ENCODE measurements around the gene ZNF98.

ZNF98 gene

GRCh38 chr19:22422211-22422610 is at the start of gene ZNF98:
TSS of gene ZNF98 (minus strand) at chr19:22422346. CDS start at chr19:22422224, 122 bp downstream.
- no peaks in the 10 kb centered on the region for H3K4me1 ChIP-seq (ENCODE audit: control insufficient read depth, insufficient read depth, low read length)
- no peaks in the 10 kb centered on the region for H3K36me3 ChIP-seq (ENCODE audit: control insufficient read depth, insufficient read depth, low read length)
- H3K27me3 ChIP-seq (ENCODE audit: control insufficient read depth, insufficient read depth, low read length) = no peaks in the 10 kb centered on the region
- DNase-seq (ENCODE audit: low read depth, low spot score) = no peak
- H3K4me3 ChIP-seq (ENCODE audit: low read length) = no peak within 1 kb of the TSS
- no CpG with 5 or more reads among the region's 16 CpGs for WGBS (ENCODE audit: insufficient coverage, insufficient read length)
- H3K9me3 ChIP-seq (ENCODE audit: control insufficient read depth, insufficient read depth, low read length) = peaks cover 5% of the 10 kb centered on the region
- H3K27ac ChIP-seq (ENCODE audit: low read length) = no peak within 1 kb of the TSS

DNA sequence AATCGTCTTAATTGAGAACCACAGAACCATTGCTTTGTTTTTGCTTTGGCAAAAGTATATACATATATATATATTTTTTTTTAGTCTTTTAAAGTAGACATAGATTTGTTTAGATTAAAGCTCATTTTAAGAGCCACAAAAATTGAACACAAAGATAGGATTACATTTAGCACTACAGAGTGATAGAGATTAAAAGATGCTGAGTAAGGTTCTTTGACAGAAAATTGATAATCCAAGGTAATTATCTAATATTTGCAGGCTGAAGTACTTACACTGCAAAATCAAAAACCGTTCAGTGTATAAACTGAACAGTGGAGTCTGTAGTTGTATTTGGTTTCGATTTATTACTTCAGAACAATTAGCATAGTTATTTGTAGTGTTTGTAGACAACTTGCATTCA is 24.5 kb upstream of the ZNF98 start:
- no peaks in the 10 kb centered on the region for H3K4me1 ChIP-seq (ENCODE audit: control insufficient read depth, insufficient read depth, low read length)
- H3K36me3 ChIP-seq (ENCODE audit: control insufficient read depth, insufficient read depth, low read length) = no peaks in the 10 kb centered on the region
- H3K27me3 ChIP-seq (ENCODE audit: control insufficient read depth, insufficient read depth, low read length) = no peaks in the 10 kb centered on the region
- H3K9me3 ChIP-seq (ENCODE audit: control insufficient read depth, insufficient read depth, low read length) = no peaks in the 10 kb centered on the region; the same call in 1 of the 2 replicates
- no CpG with 5 or more reads among the region's 3 CpGs for WGBS (ENCODE audit: insufficient coverage, insufficient read length)
- H3K4me3 ChIP-seq (ENCODE audit: low read length) = no peak overlapping the region
- DNase-seq (ENCODE audit: low read depth, low spot score) = no peak
- no peak overlapping the region for H3K27ac ChIP-seq (ENCODE audit: low read length)

DNA sequence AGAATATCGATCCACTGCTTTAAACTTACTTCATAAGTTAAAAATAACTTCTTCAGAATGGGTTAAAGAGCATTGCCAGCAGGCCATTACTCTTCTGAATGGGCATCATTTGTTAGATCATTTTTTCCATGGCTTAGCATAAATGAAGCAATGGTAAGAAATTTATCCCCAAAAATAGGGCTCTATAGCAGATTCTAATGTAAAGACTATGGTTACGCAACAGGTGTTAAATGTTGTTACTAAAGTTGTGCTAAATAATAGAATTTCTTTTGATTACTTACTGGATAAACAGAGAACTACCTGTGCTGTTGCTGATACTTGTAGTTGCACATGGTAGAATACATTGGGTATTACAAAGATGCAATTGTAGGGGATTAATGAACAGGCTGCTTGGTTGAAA is 15.9 kb upstream of the ZNF98 start:
- no peak for DNase-seq (ENCODE audit: low read depth, low spot score)
- Histone ChIP-seq H3K27me3 (ENCODE audit: control insufficient read depth, insufficient read depth, low read length) (no peaks in the 10 kb centered on the region), H3K27ac (ENCODE audit: low read length) (no peak overlapping the region), H3K4me1 (ENCODE audit: control insufficient read depth, insufficient read depth, low read length) (no peaks in the 10 kb centered on the region), H3K36me3 (ENCODE audit: control insufficient read depth, insufficient read depth, low read length) (no peaks in the 10 kb centered on the region), H3K4me3 (ENCODE audit: low read length) (no peak overlapping the region), H3K9me3 (ENCODE audit: control insufficient read depth, insufficient read depth, low read length) (no peaks in the 10 kb centered on the region; the same call in 1 of the 2 replicates)
- WGBS (ENCODE audit: insufficient coverage, insufficient read length) = no CpG with 5 or more reads among the region's 2 CpGs

GRCh38 chr19:22427960-22428913 is 6.1 kb upstream of the ZNF98 start:
- no peaks in the 10 kb centered on the region for H3K4me1 ChIP-seq (ENCODE audit: control insufficient read depth, insufficient read depth, low read length)
- peaks cover 9% of the 10 kb centered on the region for H3K9me3 ChIP-seq (ENCODE audit: control insufficient read depth, insufficient read depth, low read length)

DNA sequence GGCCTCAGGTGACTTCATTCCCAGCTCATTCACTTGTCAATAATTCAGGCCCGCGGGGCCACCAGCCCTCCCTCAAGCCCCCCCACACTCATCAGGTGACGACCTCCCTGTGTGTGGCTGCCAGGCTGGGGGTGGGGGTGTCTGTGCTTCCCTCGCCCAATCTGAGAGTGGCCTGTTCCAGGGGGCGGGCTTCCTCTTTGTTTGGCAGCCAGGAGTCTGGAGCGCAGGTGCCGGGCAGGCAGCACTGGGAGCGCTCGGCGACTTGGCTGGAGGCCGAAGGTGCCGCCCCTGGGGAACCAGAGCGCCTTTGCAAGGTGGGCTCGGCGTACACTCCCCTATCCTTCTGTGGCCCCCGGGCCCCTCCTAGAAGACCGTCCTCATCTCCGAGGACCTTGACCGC is 5.4 kb upstream of the ZNF98 start:
- Histone ChIP-seq H3K27ac (ENCODE audit: low read length) (no peak overlapping the region), H3K4me3 (ENCODE audit: low read length) (no peak overlapping the region), H3K27me3 (ENCODE audit: control insufficient read depth, insufficient read depth, low read length) (no peaks in the 10 kb centered on the region), H3K36me3 (ENCODE audit: control insufficient read depth, insufficient read depth, low read length) (no peaks in the 10 kb centered on the region), H3K4me1 (ENCODE audit: control insufficient read depth, insufficient read depth, low read length) (no peaks in the 10 kb centered on the region), H3K9me3 (ENCODE audit: control insufficient read depth, insufficient read depth, low read length) (peaks cover 9% of the 10 kb centered on the region)
- no peak for DNase-seq (ENCODE audit: low read depth, low spot score)
- WGBS (ENCODE audit: insufficient coverage, insufficient read length) = no CpG with 5 or more reads among the region's 19 CpGs

More at GRCh38 chr19:22427960-22428913, 6.1 kb upstream of the ZNF98 start:
- Histone ChIP-seq H3K4me3 (ENCODE audit: low read length) (no peak overlapping the region), H3K27ac (ENCODE audit: low read length) (no peak overlapping the region), H3K36me3 (ENCODE audit: control insufficient read depth, insufficient read depth, low read length) (no peaks in the 10 kb centered on the region), H3K27me3 (ENCODE audit: control insufficient read depth, insufficient read depth, low read length) (no peaks in the 10 kb centered on the region)
- WGBS (ENCODE audit: insufficient coverage, insufficient read length) = no CpG with 5 or more reads among the region's 60 CpGs
- no peak for DNase-seq (ENCODE audit: low read depth, low spot score)

- H3K9me3 ChIP-seq (ENCODE audit: control insufficient read depth, insufficient read depth, low read length) = peaks cover 11% of the 10 kb centered on the region
Measured at GRCh38 chr19:22426901-22427300, 4.8 kb upstream of the ZNF98 start.

DNA sequence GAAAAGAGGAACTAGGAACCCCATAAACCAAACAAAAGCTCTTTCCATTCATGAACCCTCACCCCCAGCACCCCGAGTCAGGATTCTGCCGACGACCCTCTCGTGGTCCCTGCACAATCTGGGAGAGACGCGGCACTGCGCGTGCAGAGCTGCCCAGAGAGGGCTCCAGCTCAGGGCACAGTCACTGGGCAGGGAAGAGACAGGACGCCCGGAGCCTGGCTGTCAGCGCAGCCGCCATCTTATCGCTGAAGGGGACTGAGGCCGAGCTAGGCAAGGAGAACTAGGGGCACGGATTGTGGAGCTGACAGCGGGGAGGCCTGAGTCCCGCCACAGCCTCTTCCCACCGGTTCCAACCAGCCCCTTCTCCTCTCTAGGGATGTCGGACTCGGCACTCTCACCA is 349 bp downstream of the ZNF98 start:
- DNase-seq (ENCODE audit: low read depth, low spot score) = no peak
- Histone ChIP-seq H3K27ac (ENCODE audit: low read length) (no peak overlapping the region), H3K27me3 (ENCODE audit: control insufficient read depth, insufficient read depth, low read length) (no peaks in the 10 kb centered on the region), H3K9me3 (ENCODE audit: control insufficient read depth, insufficient read depth, low read length) (peaks cover 5% of the 10 kb centered on the region), H3K36me3 (ENCODE audit: control insufficient read depth, insufficient read depth, low read length) (no peaks in the 10 kb centered on the region), H3K4me3 (ENCODE audit: low read length) (no peak overlapping the region), H3K4me1 (ENCODE audit: control insufficient read depth, insufficient read depth, low read length) (no peaks in the 10 kb centered on the region)
- no CpG with 5 or more reads among the region's 20 CpGs for WGBS (ENCODE audit: insufficient coverage, insufficient read length)

More at GRCh38 chr19:22426901-22427300, 4.8 kb upstream of the ZNF98 start:
- no peaks in the 10 kb centered on the region for H3K36me3 ChIP-seq (ENCODE audit: control insufficient read depth, insufficient read depth, low read length)
- no CpG with 5 or more reads among the region's 8 CpGs for WGBS (ENCODE audit: insufficient coverage, insufficient read length)
- DNase-seq (ENCODE audit: low read depth, low spot score) = no peak
- no peaks in the 10 kb centered on the region for H3K27me3 ChIP-seq (ENCODE audit: control insufficient read depth, insufficient read depth, low read length)
- no peak overlapping the region for H3K4me3 ChIP-seq (ENCODE audit: low read length)
- no peaks in the 10 kb centered on the region for H3K4me1 ChIP-seq (ENCODE audit: control insufficient read depth, insufficient read depth, low read length)
- no peak overlapping the region for H3K27ac ChIP-seq (ENCODE audit: low read length)

DNA sequence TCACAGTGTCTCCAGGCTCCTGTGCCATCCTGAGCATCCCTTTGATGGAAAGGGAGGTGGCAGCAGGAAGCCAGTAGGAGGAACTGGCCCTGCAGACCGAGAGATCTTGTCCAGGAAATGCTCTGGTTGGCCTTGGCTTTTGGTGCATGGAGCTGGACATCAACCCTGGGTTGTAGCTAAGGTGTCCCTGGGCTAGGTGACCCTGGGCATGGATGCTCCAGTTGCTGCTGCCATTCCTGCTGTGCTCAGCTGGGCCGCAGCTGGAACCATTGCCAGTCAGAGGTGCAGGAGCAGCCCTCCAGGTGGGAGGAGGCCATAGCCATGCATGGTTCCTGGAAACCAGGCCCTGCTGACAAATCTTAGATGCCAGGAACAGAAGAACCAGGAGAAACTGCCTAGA is 67.5 kb downstream of the ZNF98 start:
- Histone ChIP-seq H3K4me3 (ENCODE audit: low read length) (no peak overlapping the region), H3K4me1 (ENCODE audit: control insufficient read depth, insufficient read depth, low read length) (no peaks in the 10 kb centered on the region), H3K36me3 (ENCODE audit: control insufficient read depth, insufficient read depth, low read length) (no peaks in the 10 kb centered on the region), H3K27ac (ENCODE audit: low read length) (no peak overlapping the region), H3K9me3 (ENCODE audit: control insufficient read depth, insufficient read depth, low read length) (no peaks in the 10 kb centered on the region; the same call in 1 of the 2 replicates), H3K27me3 (ENCODE audit: control insufficient read depth, insufficient read depth, low read length) (no peaks in the 10 kb centered on the region)
- WGBS (ENCODE audit: insufficient coverage, insufficient read length) = no CpG with 5 or more reads among the region's 2 CpGs
- no peak for DNase-seq (ENCODE audit: low read depth, low spot score)

Measured in iPS DF 6.9 (cell line).